Naive thymus-derived CD4-positive, alpha-beta T cell (primary cell): Measurements from ENCODE around the gene ELAVL1. TPM values are rescaled to one million over a fixed set of nuclear protein-coding genes. Genes with fewer than 3 reads are reported as not detected.

Experiments used
- ATAC-seq: fragments of 150-1000 bp; cut with Tn5 transposase; 2 replicates; pipeline ENCODE4 v1.10.0; 2021; ENCODE audit warnings: mild to moderate bottlenecking, moderate library complexity
- CTCF ChIA-PET: fragments of 350-600 bp; sonication (Branson Sonifier 250); formaldehyde crosslinking; loops from one replicate; lab custom pipeline; 2021; ENCODE audit warnings: antibody characterized with exemption; lab: Charles Lee
- POLR2A ChIA-PET: fragments of 350-600 bp; sonication (Branson Sonifier 250); formaldehyde crosslinking; loops from one replicate; lab custom pipeline; 2021; ENCODE audit warnings: antibody characterized with exemption, inconsistent platforms; lab: Charles Lee
- DNase-seq, 9 donors: peaks; one replicate each; pipeline versions ENCODE4 v3.0.0 to v3.0.0-alpha.2; 2020 to 2022; ENCODE audit warnings: mixed read lengths in 1 of 9
- H3K27ac ChIP-seq: one replicate; pipeline ENCODE4 v1.7.0; 2013; ENCODE audit warnings: mild to moderate bottlenecking, low read depth, low read length, moderate library complexity
- H3K27me3 ChIP-seq, 2 donors: one replicate each; pipeline ENCODE4 v1.7.0; 2013; ENCODE audit warnings: low read length in 2 of 2, mild to moderate bottlenecking in 2 of 2, moderate library complexity in 2 of 2; ENCODE audit not compliant: control insufficient read depth in 2 of 2, insufficient read depth in 2 of 2
- H3K36me3 ChIP-seq, 3 experiments: 1 replicate in 2 of 3; 2 replicates in 1 of 3; pipeline ENCODE4 v1.7.0; 2013; ENCODE audit warnings: low read length in 3 of 3, mild to moderate bottlenecking in 3 of 3, moderate library complexity in 1 of 3; ENCODE audit not compliant: insufficient read depth in 3 of 3, control insufficient read depth in 2 of 3
- H3K4me1 ChIP-seq, 2 donors: one replicate each; pipeline ENCODE4 v1.7.0; 2013; ENCODE audit warnings: low read length in 2 of 2, mild to moderate bottlenecking in 2 of 2, moderate library complexity in 1 of 2; ENCODE audit not compliant: control insufficient read depth in 2 of 2, insufficient read depth in 2 of 2
- H3K4me3 ChIP-seq: 2 replicates; pipeline ENCODE4 v1.7.0; 2013; ENCODE audit warnings: mild to moderate bottlenecking, low read length
- H3K9me3 ChIP-seq, 3 experiments: 1 replicate in 2 of 3; 2 replicates in 1 of 3; pipeline ENCODE4 v1.7.0; 2013; ENCODE audit warnings: low read length in 3 of 3; ENCODE audit not compliant: control insufficient read depth in 2 of 3
- H3K27ac Mint-ChIP-seq, 9 donors: one replicate each; pipeline ENCODE4 v1.8.0; 2020 to 2022; ENCODE audit warnings: mixed read lengths in 9 of 9, mild to moderate bottlenecking in 8 of 9, moderate library complexity in 5 of 9, inconsistent platforms in 2 of 9
- H3K27me3 Mint-ChIP-seq, 5 donors: one replicate each; pipeline ENCODE4 v1.8.0; 2021 to 2022; ENCODE audit warnings: mixed read lengths in 5 of 5, mild to moderate bottlenecking in 1 of 5
- H3K36me3 Mint-ChIP-seq, 5 donors: one replicate each; pipeline ENCODE4 v1.8.0; 2020 to 2022; ENCODE audit warnings: mixed read lengths in 5 of 5, mild to moderate bottlenecking in 3 of 5, inconsistent platforms in 1 of 5
- H3K4me1 Mint-ChIP-seq, 7 donors: one replicate each; pipeline ENCODE4 v1.8.0; 2020 to 2022; ENCODE audit warnings: mixed read lengths in 7 of 7, mild to moderate bottlenecking in 3 of 7, inconsistent platforms in 1 of 7
- H3K4me3 Mint-ChIP-seq, 10 donors: one replicate each; pipeline ENCODE4 v1.8.0; 2020 to 2022; ENCODE audit warnings: mild to moderate bottlenecking in 10 of 10, mixed read lengths in 10 of 10, moderate library complexity in 6 of 10, inconsistent platforms in 2 of 10
- H3K9me3 Mint-ChIP-seq, 11 donors: one replicate each; pipeline ENCODE4 v1.8.0; 2020 to 2022; ENCODE audit warnings: mixed read lengths in 11 of 11, mild to moderate bottlenecking in 4 of 11, inconsistent platforms in 1 of 11, moderate library complexity in 1 of 11
- intact Hi-C, 2 donors: fragments of 100-400 bp; cut with micrococcal nuclease; formaldehyde crosslinking; loops; one replicate each; pipeline ENCODE4 v1.15.1; 2023
- polyA plus RNA-seq, 2 donors: library from polyadenylated mRNA; unstranded; fragments of 300-500 nt; fragmentation: Illumina TruSeq; gene quantifications; one replicate each; pipeline ENCODE4 v1.2.3, GENCODE V29; 2021
- total RNA-seq, 6 experiments: library from RNA in 5 of 6; stranded (reverse) in 5 of 6; gene quantifications; 1 replicate in 5 of 6; 2 replicates in 1 of 6; pipeline ENCODE4 v1.2.3 and lab custom pipeline; 2021 to 2026

The ELAVL1 gene
- total and polyA plus RNA-seq, 7 experiments from 2014 or later, result 32.4 to 117 (median 49.6) TPM

GRCh38 chr19:7993560-7993959 lies 11.9 kb downstream of the ELAVL1 start:
- Histone ChIP-seq H3K36me3 (peaks cover 7 to 49% (median 9%) of the 10 kb centered on the region in 3 experiments), H3K27ac (no peak overlapping the region), H3K4me3 (no peak overlapping the region), H3K9me3 (no peaks in the 10 kb centered on the region), H3K27me3 (no peaks in the 10 kb centered on the region), H3K4me1 (peaks cover 0 to 4% of the 10 kb centered on the region in 2 donors)
- Mint-ChIP-seq H3K4me1 (peaks cover 16 to 51% (median 43%) of the 10 kb centered on the region in 7 donors), H3K27me3 (no peaks in the 10 kb centered on the region), H3K9me3 (no peaks in the 10 kb centered on the region), H3K27ac (peak overlapping the region in 1 of 9 donors; percentile 75), H3K36me3 (peaks cover 0 to 18% (median 5%) of the 10 kb centered on the region in 5 donors), H3K4me3 (no peak overlapping the region)
- ChIA-PET CTCF (no interaction called here), POLR2A (no interaction called here)
- DNase-seq, result no peak
- no peak for ATAC-seq
- intact Hi-C loops, result loop anchor here in 1 of 2 donors (5.0 kb wide), 1 partner anchor 36 kb away; no protein-coding TSS in a partner anchor

DNA sequence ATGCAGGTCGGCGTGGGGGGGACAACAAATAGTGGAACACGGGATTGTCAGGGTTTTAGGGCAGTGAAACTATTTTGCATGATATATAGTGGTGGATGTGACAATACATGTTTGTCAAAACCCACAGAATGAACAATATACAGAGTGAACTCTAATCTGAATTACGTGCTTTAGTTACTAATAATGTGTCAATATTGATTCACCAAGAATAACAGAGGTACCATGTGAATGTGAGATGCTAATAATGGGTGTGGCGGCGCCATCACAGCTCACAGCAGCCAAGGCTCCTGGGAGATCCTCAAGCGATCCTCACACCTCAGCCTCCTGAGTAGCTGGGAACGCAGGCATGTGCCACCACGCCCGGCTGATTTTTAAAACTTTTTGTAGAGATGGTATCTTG lies 12.9 kb downstream of the ELAVL1 start:
- Histone ChIP-seq H3K27ac (no peak overlapping the region), H3K27me3 (no peaks in the 10 kb centered on the region), H3K4me3 (no peak overlapping the region), H3K4me1 (peaks cover 0 to 4% of the 10 kb centered on the region in 2 donors), H3K9me3 (no peaks in the 10 kb centered on the region), H3K36me3 (peaks cover 7 to 59% (median 14%) of the 10 kb centered on the region in 3 experiments)
- Mint-ChIP-seq H3K27ac (peak overlapping the region in 1 of 9 donors; percentile 12), H3K9me3 (no peaks in the 10 kb centered on the region), H3K4me1 (peaks cover 25 to 45% (median 37%) of the 10 kb centered on the region in 7 donors), H3K4me3 (no peak overlapping the region), H3K27me3 (no peaks in the 10 kb centered on the region), H3K36me3 (peaks cover 0 to 28% (median 6%) of the 10 kb centered on the region in 5 donors)
- no peak for DNase-seq
- intact Hi-C loops, result loop anchor here in 1 of 2 donors (5.0 kb wide), 1 partner anchor 35 kb away; no protein-coding TSS in a partner anchor
- ChIA-PET POLR2A (no interaction called here), CTCF (no interaction called here)
- ATAC-seq, result no peak

DNA sequence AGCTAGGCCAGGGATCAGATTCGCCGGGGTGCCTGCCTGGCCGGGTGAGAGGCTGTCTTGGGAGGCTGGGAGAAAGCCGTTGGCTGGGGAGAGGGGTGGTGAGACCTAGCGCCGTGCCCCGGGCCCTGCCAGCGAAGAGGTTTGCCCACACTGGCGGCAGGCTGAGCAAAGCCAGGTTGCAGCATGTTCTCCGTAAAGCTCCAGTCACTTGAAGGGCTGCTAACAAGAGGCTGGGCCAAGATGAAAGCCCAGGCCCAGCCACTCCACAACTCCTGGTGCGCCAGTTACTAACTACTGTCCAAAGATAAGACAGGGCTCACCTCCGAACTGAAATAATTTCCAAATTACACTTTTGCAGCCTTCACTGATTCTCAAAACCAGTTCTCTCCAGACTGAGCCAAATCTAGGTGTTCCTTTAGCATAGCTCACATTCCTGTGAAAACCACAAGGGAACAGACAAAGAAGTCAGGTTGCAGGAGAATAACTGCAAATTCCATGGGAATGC lies 16.3 kb downstream of the ELAVL1 start:
- no peaks in the 10 kb centered on the region for H3K9me3 Mint-ChIP-seq
- intact Hi-C loops, result no loop called here
- Histone ChIP-seq H3K4me3 (no peak overlapping the region), H3K27me3 (no peaks in the 10 kb centered on the region), H3K4me1 (peaks cover 0 to 4% of the 10 kb centered on the region in 2 donors), H3K27ac (no peak overlapping the region), H3K9me3 (no peaks in the 10 kb centered on the region), H3K36me3 (peaks cover 7 to 91% (median 22%) of the 10 kb centered on the region in 3 experiments)
- CTCF ChIA-PET, result interaction anchor here (0.8 kb wide), 1 partner anchor 13 kb away, joined by 3 read pairs; no protein-coding TSS in a partner anchor
- H3K27ac Mint-ChIP-seq, result no peak overlapping the region
- DNase-seq, result no peak
- H3K4me3 Mint-ChIP-seq, result no peak overlapping the region
- peaks cover 0 to 32% (median 8%) of the 10 kb centered on the region in 5 donors for H3K36me3 Mint-ChIP-seq
- ATAC-seq, result no peak
- H3K27me3 Mint-ChIP-seq, result no peaks in the 10 kb centered on the region
- POLR2A ChIA-PET, result no interaction called here
- peaks cover 12 to 30% (median 16%) of the 10 kb centered on the region in 7 donors for H3K4me1 Mint-ChIP-seq

GRCh38 chr19:7988307-7988706 lies 17.1 kb downstream of the ELAVL1 start:
- CTCF ChIA-PET, result no interaction called here
- H3K27ac Mint-ChIP-seq, result peak overlapping the region in 2 of 9 donors; percentile 42 to 77

DNA sequence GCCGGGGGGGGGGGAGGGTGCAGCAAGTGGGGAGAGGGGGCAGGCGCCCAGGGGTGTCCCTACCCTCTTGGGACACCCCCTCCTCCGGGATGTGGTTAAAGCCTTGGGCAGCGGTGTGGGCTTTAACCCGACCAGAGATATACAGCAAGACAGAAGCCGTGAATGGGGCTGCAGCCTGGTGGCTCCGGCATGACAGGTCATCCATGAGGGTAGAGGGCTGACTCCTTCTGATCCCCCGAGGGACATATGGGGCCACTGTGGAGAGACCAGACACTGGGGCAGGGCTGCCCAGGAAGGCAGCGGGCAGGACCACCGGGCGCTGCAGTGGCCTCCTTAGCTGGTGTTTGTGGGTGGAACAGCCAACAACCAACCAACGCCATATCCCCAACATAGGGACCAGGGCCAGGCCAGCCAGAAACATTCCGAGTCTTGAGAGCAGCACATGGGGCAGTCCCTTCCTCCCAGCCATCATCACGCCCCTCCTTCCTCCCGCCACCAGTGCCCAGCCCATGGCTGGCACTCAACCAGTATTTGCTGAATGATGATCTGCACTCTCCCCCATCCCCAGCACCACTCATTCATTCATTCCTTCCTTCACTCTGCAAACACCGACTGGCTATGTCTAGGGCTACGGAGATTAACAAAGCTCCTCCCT lies 18.2 kb downstream of the ELAVL1 start:
- H3K9me3 ChIP-seq, result no peaks in the 10 kb centered on the region
- H3K27ac Mint-ChIP-seq, result peak overlapping the region in 2 of 9 donors; percentile 48 to 77
- H3K36me3 ChIP-seq, result peaks cover 7 to 93% (median 31%) of the 10 kb centered on the region in 3 experiments
- ATAC-seq (no peak), DNase-seq (no peak)
- no peak overlapping the region for H3K4me3 ChIP-seq
- H3K9me3 Mint-ChIP-seq, result no peaks in the 10 kb centered on the region
- no peaks in the 10 kb centered on the region for H3K27me3 ChIP-seq
- intact Hi-C loops, result no loop called here
- no peaks in the 10 kb centered on the region for H3K27me3 Mint-ChIP-seq
- peaks cover 0 to 32% (median 12%) of the 10 kb centered on the region in 5 donors for H3K36me3 Mint-ChIP-seq
- H3K27ac ChIP-seq, result no peak overlapping the region
- no peak overlapping the region for H3K4me3 Mint-ChIP-seq
- ChIA-PET CTCF (no interaction called here), POLR2A (no interaction called here)
- no peaks in the 10 kb centered on the region for H3K4me1 ChIP-seq
- H3K4me1 Mint-ChIP-seq, result peaks cover 1 to 20% (median 8%) of the 10 kb centered on the region in 7 donors

More at GRCh38 chr19:7988307-7988706, 17.1 kb downstream of the ELAVL1 start:
- Mint-ChIP-seq H3K9me3 (no peaks in the 10 kb centered on the region), H3K4me1 (peaks cover 5 to 24% (median 9%) of the 10 kb centered on the region in 7 donors), H3K27me3 (no peaks in the 10 kb centered on the region), H3K36me3 (peaks cover 0 to 33% (median 12%) of the 10 kb centered on the region in 5 donors), H3K4me3 (no peak overlapping the region)
- H3K4me3 ChIP-seq, result no peak overlapping the region
- intact Hi-C loops, result no loop called here
- POLR2A ChIA-PET, result no interaction called here
- no peaks in the 10 kb centered on the region for H3K9me3 ChIP-seq
- H3K36me3 ChIP-seq, result peaks cover 7 to 93% (median 30%) of the 10 kb centered on the region in 3 experiments
- H3K4me1 ChIP-seq, result no peaks in the 10 kb centered on the region
- no peak for ATAC-seq
- no peak overlapping the region for H3K27ac ChIP-seq
- H3K27me3 ChIP-seq, result no peaks in the 10 kb centered on the region
- no peak for DNase-seq

DNA sequence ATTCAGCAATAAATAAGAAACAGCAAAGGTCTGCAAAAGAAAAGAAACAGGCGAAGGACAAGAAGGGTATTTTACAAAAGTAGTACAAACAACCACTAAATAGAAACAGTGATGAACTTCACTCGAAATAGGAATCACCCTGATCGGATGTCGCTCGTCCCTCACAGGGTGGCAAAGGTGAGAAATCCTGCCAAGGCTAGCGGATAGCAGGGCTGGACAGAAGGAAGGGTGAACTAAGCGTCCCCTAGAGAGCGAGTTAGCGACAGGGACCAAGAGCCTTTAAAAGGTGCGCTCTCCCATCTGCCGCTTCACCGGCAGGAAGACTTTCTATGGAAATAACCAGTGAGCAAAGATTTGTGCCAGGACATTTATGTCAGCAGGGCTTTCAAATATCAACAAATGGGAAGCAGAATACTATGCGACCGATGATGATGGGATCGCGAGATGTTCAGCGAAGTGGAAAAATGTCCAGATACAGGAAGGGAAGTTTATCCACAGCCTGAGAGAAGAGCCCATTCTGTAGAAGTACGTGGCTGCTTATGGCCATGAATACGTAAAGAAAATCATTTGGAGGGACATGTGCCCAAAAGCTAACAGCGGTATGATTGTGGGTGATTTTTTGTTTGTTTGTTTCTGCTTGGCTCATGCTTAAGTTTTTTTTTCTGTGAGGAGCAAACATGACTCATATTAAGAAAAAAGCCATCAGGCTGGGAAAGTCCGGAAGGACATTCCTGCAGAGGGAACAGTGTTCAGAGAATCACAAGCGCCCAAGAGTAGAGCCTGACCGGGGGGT lies 18.9 kb downstream of the ELAVL1 start:
- H3K27ac ChIP-seq, result no peak overlapping the region
- H3K4me1 ChIP-seq, result no peaks in the 10 kb centered on the region
- H3K4me1 Mint-ChIP-seq, result peaks cover 0 to 20% (median 8%) of the 10 kb centered on the region in 7 donors
- H3K36me3 ChIP-seq, result peaks cover 6 to 98% (median 30%) of the 10 kb centered on the region in 3 experiments
- H3K9me3 Mint-ChIP-seq, result no peaks in the 10 kb centered on the region
- peaks cover 0 to 31% (median 11%) of the 10 kb centered on the region in 5 donors for H3K36me3 Mint-ChIP-seq
- no peak overlapping the region for H3K4me3 Mint-ChIP-seq
- intact Hi-C loops, result no loop called here
- no peaks in the 10 kb centered on the region for H3K27me3 ChIP-seq
- CTCF ChIA-PET, result interaction anchor here (1.7 kb wide), 1 partner anchor 15 kb away, joined by 4 read pairs; no protein-coding TSS in a partner anchor
- peak overlapping the region in 2 of 9 donors; percentile 1 to 52 for H3K27ac Mint-ChIP-seq
- no peaks in the 10 kb centered on the region for H3K9me3 ChIP-seq
- H3K4me3 ChIP-seq, result no peak overlapping the region
- DNase-seq (no peak), ATAC-seq (no peak)
- H3K27me3 Mint-ChIP-seq, result no peaks in the 10 kb centered on the region
- POLR2A ChIA-PET, result no interaction called here
